ENCODE measurements around the gene POLD2.

The POLD2 gene

DNA sequence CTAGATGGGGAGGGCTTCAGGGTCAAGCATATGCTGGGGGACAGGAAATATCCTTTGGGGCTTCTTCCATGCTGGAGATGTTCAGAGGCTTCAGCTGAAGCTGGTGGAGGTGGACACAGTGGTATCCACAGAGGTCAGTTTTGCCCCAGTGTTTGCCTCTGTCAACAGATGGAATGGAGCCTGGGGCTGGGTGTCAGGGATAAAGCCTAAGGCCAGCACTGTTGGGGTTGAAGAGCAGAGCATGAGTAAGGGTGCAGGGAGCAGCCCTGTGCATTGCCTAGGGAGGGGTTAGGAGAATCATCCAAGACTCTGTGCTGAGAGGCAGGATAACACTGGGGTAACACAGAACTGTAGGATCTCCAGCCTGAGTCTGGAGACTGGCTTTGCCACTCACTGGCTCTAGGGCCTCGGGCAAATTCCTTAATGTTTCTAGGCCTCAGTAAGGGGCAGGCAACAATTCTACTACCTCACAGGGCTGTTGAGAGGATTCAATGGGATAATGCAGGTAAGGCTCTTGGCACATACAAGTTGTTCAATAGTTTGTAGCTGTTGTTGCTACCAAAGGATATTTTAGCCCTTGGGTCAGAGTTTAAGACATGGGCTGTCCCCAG, 39.5 kb upstream of the POLD2 start:
- TF ChIP-seq, protein P1, sequence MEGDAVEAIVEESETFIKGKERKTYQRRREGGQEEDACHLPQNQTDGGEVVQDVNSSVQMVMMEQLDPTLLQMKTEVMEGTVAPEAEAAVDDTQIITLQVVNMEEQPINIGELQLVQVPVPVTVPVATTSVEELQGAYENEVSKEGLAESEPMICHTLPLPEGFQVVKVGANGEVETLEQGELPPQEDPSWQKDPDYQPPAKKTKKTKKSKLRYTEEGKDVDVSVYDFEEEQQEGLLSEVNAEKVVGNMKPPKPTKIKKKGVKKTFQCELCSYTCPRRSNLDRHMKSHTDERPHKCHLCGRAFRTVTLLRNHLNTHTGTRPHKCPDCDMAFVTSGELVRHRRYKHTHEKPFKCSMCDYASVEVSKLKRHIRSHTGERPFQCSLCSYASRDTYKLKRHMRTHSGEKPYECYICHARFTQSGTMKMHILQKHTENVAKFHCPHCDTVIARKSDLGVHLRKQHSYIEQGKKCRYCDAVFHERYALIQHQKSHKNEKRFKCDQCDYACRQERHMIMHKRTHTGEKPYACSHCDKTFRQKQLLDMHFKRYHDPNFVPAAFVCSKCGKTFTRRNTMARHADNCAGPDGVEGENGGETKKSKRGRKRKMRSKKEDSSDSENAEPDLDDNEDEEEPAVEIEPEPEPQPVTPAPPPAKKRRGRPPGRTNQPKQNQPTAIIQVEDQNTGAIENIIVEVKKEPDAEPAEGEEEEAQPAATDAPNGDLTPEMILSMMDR (IDR thresholded peaks at IDR 0.05; ENCODE audit: insufficient read depth, low read length, missing control alignments): no peak
- H3K4me3 ChIP-seq (ENCODE audit: low read depth, low read length): no peak overlapping the region
- no peak for DNase-seq (ENCODE audit: low read depth, low spot score)
- ChIA-PET POLR2A (interaction anchor here (1.0 to 1.1 kb wide), 2 partner anchors 13 to 40 kb away, joined by 3 to 4 read pairs; partner anchors contain the start of gene POLD2), CTCF (interaction anchor here (1.1 to 2.2 kb wide), 5 partner anchors 9 to 34 kb away, joined by 3 to 8 read pairs (median 4); no protein-coding TSS in a partner anchor)

DNA sequence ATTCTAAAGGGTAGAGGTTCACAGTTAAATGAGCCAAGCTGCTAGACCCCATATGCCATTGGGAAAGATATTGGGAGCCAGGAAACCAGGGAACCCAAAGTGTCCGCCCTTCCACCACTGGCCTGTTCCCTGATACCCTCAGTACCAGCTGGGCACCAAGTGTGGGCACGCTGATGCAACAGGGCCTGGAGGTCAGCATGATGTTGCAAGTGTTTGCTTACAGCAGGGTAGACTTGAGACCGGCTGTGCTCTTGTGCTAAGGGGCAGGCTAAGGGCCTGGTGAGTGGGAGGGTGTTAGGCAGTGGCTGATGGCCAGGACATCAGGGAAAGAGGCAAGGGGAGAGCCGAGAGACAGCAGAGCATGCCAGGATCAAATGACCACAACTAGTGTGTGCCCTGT, 38.8 kb upstream of the POLD2 start:
- CTCF ChIA-PET: interaction anchor here (1.5 kb wide), 1 partner anchor 12 kb away, joined by 4 read pairs; no protein-coding TSS in a partner anchor
- POLR2A ChIA-PET: no interaction called here
- TF ChIP-seq, protein P1 (IDR thresholded peaks at IDR 0.05; ENCODE audit: insufficient read depth, low read length, missing control alignments): no peak
- DNase-seq (ENCODE audit: low read depth, low spot score): no peak
- no peak overlapping the region for H3K4me3 ChIP-seq (ENCODE audit: low read depth, low read length)

DNA sequence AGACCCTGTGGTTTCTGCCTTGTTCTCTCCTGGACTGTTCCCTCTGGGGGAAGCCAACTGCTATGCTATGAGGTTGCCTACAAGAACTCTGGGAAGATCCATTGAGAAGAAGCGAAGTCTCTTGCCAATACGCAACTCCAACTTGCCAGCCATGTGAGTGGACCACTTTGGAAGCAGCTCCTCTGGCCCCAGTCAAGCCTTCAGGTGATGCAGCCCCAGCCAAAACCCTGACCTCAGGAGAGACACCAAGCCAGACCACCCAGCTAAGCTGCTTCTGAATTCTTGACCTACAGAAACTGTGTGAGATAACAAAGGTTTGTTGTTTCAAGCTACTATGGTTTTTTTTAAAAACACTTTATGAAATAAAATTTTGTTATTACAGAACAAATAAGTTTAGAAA, 38.0 kb upstream of the POLD2 start:
- TF ChIP-seq, protein P1 (IDR thresholded peaks at IDR 0.05; ENCODE audit: insufficient read depth, low read length, missing control alignments): no peak
- POLR2A ChIA-PET: no interaction called here
- no peak overlapping the region for H3K4me3 ChIP-seq (ENCODE audit: low read depth, low read length)
- CTCF ChIA-PET: interaction anchor here (1.5 kb wide), 1 partner anchor 11 kb away, joined by 4 read pairs; no protein-coding TSS in a partner anchor
- no peak for DNase-seq (ENCODE audit: low read depth, low spot score)

DNA sequence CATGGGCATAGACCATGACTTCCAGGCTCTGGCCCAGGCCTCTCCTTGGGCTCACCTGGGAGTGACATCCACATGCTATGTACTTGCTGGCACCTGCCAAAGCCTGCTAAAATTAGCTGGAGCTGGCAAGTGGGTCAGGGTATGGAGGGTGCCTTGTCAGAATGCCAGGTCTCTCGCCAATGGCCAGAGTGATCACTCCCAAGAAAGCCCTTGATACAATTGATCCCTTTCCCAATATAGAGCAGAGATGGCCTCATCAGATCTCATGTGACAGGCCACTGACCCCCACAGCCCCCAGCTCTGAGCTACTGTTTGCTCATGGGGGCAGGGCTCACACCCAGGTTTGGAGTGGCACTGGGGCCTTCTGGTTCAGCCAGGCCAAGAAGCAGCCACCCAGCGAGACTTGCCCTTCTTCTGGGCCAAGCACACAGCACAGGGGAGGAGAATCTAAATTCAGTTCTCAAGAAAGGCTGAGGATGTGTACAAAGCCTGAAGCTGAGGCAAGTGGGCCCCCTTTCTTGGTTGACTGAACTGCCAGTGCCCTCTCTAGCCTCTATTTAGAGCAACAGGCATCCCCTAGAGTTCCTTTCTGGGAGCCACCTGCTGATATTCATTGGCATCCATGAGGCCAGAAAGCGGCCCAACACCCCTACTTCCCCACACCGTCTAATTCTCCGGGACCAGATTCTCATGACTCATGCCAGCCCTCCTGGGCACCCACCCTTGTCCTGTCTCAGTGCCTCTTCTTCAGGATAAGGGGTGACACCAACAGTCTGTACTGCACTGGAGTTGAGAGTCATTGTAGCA, 36.7 kb upstream of the POLD2 start:
- H3K4me3 ChIP-seq (ENCODE audit: low read depth, low read length): no peak overlapping the region
- CTCF ChIA-PET: no interaction called here
- POLR2A ChIA-PET: no interaction called here
- TF ChIP-seq, protein P1 (IDR thresholded peaks at IDR 0.05; ENCODE audit: insufficient read depth, low read length, missing control alignments): no peak
- DNase-seq (ENCODE audit: low read depth, low spot score): no peak

DNA sequence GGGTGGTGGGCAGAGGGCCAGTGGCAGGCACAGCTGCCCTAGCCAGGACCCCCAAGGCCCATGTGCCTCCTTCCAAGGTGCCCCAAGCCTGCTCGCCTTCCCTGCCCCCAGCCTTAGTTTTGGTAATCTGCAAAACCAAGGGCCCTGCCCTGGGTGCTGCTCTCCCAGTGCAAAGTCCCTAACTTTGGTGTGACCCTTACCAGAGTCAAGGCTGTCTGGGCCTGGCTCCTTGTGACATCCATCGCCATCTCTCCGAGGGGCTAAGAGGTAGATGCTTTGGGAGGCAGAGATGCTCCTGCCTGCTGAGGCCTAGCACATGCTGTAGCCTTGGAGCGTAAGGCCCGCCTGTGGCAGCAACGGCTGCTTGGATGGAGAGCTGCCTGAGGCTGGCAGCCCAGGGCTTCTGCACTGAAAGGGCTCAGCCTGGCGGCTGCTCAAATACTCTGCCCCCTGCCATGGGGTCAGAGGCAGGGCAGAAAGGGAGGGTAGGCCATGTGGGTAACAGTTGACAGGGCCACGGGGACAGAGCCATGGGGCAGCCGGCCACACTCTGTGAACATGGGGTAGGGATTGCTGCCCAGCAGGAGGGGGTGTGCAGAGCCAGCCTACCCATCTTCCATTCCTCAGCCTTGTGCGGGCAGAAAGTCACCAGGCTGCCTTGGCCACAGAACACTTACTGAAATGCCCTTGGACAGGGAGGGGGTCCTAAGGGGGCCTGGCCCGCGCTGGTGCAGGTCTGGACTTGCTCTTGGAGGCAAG, 35.7 kb upstream of the POLD2 start:
- no peak for DNase-seq (ENCODE audit: low read depth, low spot score)
- no peak overlapping the region for H3K4me3 ChIP-seq (ENCODE audit: low read depth, low read length)
- TF ChIP-seq, protein P1 (IDR thresholded peaks at IDR 0.05; ENCODE audit: insufficient read depth, low read length, missing control alignments): no peak
- POLR2A ChIA-PET: no interaction called here
- CTCF ChIA-PET: no interaction called here

Measured in AG04449 (cell line).